ENCODE data around the gene TMEM119.
"Not testable (repeated sequence)": the region's sequence is repeated elsewhere in the genome, so short reads cannot be mapped to it uniquely, and the experiment has no call there.

The TMEM119 gene

DNA sequence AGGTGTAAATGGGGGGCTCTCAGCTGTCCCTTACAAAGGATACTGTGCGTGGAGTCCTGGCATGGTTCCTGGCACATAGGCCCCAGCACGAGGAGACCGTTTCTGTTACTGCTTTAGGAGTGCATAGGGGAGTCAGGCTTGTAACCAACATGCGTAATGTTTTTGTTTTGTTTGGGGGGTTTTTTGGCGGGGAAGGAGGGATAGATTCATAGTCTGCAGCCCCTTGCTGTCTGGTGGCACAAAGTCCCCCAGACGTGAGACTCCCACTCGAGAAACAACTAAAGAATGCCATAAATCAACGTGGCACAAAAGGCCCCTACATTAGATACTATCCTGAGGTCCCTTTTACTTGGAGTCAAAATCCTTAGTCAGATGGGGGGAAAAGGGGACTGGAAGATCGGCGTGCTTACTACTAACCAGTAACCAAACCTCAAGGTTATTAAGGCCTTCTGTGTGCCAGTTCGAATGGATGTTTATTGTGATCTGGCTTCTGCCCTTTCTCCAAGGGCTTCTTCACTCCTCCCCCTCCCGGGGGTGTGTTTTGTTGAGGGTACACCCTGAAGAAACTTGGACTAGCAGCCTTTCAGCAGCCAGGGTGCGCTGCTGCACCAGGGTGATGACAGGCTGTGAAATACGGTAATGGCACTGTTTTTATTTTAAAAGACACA, 34.6 kb downstream of the TMEM119 start:
- DNase-seq: peak; percentile 84

DNA sequence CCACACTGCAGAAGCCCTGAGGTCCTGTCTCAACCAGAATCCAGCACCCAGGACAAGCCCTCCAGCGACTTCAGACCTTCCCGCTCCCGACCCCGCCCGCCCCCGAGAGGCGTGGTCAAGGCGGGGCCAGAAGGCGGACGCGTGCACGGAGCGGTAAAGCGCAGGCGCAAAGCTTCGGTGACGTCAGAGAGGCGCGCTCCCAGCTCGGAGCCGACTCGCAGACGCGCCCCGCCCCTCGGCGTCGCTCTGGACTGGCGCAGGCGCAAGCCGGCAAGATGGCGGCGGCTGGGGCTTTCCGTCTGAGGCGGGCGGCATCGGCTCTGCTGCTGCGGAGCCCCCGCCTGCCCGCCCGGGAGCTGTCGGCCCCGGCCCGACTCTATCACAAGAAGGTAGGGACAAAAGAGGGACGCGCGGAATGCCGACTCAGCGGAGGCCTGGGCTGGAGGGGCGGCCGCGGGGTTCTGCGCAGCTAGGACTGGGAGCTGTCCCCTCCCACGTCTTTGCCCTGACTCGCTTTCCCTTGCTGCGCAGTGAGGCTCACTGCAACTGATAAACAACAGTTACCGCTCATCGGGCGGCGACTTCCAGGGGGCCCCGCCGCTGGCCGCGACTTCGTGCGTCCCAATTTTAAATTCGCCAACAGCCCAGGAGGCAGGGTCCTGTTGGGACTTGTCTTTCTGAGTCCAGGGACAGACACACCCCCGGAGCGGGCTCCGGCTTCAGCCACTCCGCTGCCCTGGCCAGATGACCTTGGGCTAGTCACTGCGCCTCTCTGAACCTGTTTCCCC, 35.3 kb downstream of the TMEM119 start, which contains the start of gene ISCU:
Gene ISCU (plus strand): TSS at position 249 of the 788 bp plus-strand sequence. CDS start 27 bp downstream, at position 276.
- DNase-seq: peak; percentile 98

GRCh38 chr12:108561852-108562347, 36.0 kb downstream of the TMEM119 start:
- DNase-seq: no peak

DNA sequence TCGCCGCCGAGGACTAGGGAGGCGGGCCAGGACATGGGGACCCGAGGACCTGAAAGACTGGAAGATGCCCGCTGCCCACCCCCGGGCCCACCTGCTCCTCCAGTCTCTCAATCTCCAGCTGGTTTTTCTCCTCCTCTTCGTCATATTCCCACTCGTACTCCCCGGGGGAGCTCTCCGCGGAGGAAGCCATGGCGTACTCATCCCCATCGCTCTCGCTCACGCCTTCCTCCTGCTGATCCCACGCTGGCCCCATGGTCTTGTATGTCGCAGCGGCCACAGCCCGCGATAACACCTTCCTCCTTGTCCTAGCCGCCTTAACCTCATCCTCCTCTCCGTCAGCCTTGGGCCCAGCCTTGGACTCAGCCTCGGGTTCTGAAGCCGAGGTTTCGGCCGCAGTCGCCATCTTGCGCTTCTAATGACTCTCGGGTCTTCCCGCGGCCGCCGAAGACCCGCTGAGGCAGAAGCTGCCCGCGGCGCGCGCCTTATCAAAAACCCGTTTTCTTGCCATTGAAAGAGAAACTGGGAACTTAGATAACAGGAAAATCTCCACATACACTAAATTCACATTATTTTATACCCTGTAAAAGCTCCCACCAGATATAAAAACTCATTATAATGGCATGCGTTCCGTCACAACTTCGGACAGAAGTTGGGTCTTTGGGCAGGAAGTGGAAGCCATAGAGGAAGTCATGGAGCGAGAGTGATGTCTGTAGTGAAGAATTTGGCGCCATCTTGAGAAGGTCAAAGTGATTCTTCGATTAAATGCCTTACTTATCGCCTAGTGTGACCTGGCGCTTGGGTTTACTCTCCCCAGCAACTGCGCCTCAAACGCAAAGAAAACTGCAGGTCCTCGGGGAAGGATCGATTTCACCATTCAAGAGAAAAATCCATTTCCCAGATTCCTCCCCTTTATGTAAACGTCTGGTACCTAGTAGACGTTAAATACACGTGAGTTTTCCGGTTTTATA, 36.8 kb downstream of the TMEM119 start, which contains the start of gene SART3:
Gene SART3 (minus strand): TSS at position 422 of the 968 bp plus-strand sequence. CDS start 19 bp downstream, at position 403.
- peak; percentile 85 for DNase-seq

GRCh38 chr12:108560321-108560721, 37.6 kb downstream of the TMEM119 start:
- DNase-seq: no peak

GRCh38 chr12:108559748-108560147, 38.1 kb downstream of the TMEM119 start:
- DNase-seq: no peak

DNA sequence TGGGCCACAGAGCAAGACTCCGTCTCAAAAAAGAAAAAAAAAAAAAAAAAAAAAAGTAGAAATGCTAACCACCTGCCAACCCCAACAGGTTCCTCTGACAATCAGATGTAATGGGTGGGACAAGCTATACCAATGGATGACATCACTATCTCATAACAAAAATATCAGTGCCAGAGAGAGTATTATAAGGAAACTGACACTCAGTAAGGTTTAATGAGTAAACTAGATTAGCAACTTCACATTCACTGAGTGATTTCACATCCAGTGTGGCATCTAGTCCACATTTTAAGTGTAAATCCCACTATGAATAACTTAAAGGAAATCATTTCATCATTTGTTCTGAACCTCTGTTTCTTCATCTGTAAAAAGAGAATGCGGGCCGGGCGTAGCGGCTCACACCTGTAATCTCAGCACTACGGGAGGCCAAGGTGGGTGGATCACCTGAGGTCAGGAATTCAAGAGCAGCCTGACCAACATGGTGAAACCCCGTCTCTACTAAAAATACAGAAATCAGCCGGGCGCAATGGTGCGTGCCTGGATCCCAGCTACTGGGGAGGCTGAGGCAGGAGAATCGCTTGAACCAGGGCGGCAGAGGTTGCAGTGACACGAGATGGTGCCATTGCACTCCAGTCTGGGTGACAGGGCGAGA, 38.8 kb downstream of the TMEM119 start:
- DNase-seq: no peak

GRCh38 chr12:108555383-108555782, 42.5 kb downstream of the TMEM119 start:
- DNase-seq: not testable (repeated sequence)

- no peak for DNase-seq
Observed at GRCh38 chr12:108553799-108554198, 44.1 kb downstream of the TMEM119 start.

DNA sequence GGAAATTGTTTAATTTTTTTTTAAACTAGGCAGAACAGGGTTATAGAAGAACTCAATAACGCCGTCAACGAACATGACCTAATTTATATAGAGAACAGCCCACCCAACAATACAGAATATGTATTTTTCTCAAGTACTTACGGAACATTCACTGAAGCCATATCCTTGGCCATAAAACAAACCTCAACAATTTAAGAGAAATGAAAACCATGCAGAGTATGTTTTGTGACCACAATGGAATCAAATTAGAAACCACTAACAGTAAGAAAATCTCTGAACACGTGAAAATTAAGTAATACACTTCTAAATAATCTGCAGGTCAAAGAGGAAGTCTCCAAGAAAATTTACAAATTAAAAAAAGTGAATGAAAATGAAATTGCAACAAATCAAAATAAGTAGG, 46.3 kb downstream of the TMEM119 start:
- DNase-seq: no peak

GRCh38 chr12:108548954-108549521, 48.8 kb downstream of the TMEM119 start:
- no peak for DNase-seq

DNA sequence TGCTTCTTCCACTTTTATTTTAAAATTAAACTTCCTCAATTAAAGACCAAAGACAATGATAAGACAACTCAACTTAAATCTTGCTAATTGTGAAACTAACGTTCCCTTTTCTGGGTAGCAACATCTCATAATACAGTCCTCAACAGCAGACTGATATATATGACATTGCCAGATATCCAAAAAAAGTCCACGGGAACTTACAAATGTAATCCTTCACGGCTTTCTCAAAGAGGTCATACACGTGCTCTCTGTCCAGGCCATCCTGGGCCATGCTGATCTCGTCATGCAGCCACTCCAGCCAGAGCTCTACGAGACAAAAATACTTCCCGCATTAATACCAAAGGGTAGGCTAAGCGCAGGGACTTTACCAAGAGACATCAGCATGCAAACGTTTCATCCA, 50.2 kb downstream of the TMEM119 start:
- no peak for DNase-seq

GRCh38 chr12:108543652-108544051, 54.2 kb downstream of the TMEM119 start:
- no peak for DNase-seq

GRCh38 chr12:108542320-108542719, 55.6 kb downstream of the TMEM119 start:
- no peak for DNase-seq

Measured in central memory CD4-positive, alpha-beta T cell (primary cell).